Measurements from ENCODE around the gene YWHAE. TPM values are rescaled to one million over a fixed set of nuclear protein-coding genes. Genes with fewer than 3 reads are reported as not detected.
"Not testable (repeated sequence)": the region's sequence is repeated elsewhere in the genome, so short reads cannot be mapped to it uniquely, and the experiment has no call there.

YWHAE gene
- total RNA-seq, 1 experiment from 2014 or later, result 210 TPM

- H3K9ac ChIP-seq (ENCODE audit: low read length), result no peak overlapping the region
- H3K79me2 ChIP-seq (ENCODE audit: low read length), result peaks cover 33% of the 10 kb centered on the region
- TSS peak; percentile 32 for BruUV-seq (replicated peaks)
These were observed 21.0 kb upstream of the YWHAE start for GRCh38 chr17:1420981-1421380.

GRCh38 chr17:1420163-1420562 lies 20.1 kb upstream of the YWHAE start:
- BruUV-seq (replicated peaks), result no TSS peak
- no peak for DNase-seq
- Histone ChIP-seq H3K79me2 (ENCODE audit: low read length) (peaks cover 26% of the 10 kb centered on the region), H3K27ac (ENCODE audit: low read length) (no peak overlapping the region), H3K9ac (ENCODE audit: low read length) (no peak overlapping the region), H3K4me1 (ENCODE audit: insufficient read depth, low read length) (peaks cover 17% of the 10 kb centered on the region), H2AFZ (ENCODE audit: low read length) (no peak overlapping the region), H3K27me3 (ENCODE audit: low read length) (no peaks in the 10 kb centered on the region), H3K9me3 (ENCODE audit: low read length) (no peaks in the 10 kb centered on the region), H3K4me2 (ENCODE audit: low read length) (no peak overlapping the region), H4K20me1 (ENCODE audit: low read length) (no peaks in the 10 kb centered on the region), H3K4me3 (ENCODE audit: low read length) (no peak overlapping the region), H3K36me3 (ENCODE audit: low read depth, low read length) (peaks cover 14% of the 10 kb centered on the region), H3K9me2 (replicated peaks; ENCODE audit: low read length) (no peaks in the 10 kb centered on the region), H3F3A (ENCODE audit: low read length, unreplicated experiment) (peaks cover 3% of the 10 kb centered on the region)
- TF ChIP-seq CTCF (conservative IDR thresholded peaks at IDR 0.05; ENCODE audit: low read depth, low read length), result no peak
- no peak for TF ChIP-seq EZH2 (IDR thresholded peaks at IDR 0.05; ENCODE audit: low read length, unreplicated experiment)
- TF ChIP-seq EZH2phosphoT487 (IDR thresholded peaks at IDR 0.05; ENCODE audit: borderline replicate concordance, low read length), result no peak
- CTCF ChIA-PET, result no interaction called here
- ATAC-seq, result no peak
- intact Hi-C loops (cut with micrococcal nuclease), result loop anchor here (10.0 kb wide), 1 partner anchor 55 kb away; no protein-coding TSS in a partner anchor
- POLR2A ChIA-PET (ENCODE audit: unreplicated experiment), result no interaction called here

More at GRCh38 chr17:1420981-1421380, 21.0 kb upstream of the YWHAE start:
- TF ChIP-seq EZH2phosphoT487 (IDR thresholded peaks at IDR 0.05; ENCODE audit: borderline replicate concordance, low read length) (no peak), EZH2 (IDR thresholded peaks at IDR 0.05; ENCODE audit: low read length, unreplicated experiment) (no peak), CTCF (conservative IDR thresholded peaks at IDR 0.05; ENCODE audit: low read depth, low read length) (no peak)
- no peak overlapping the region for H3K4me2 ChIP-seq (ENCODE audit: low read length)
- CTCF ChIA-PET, result no interaction called here
- ATAC-seq (no peak), DNase-seq (no peak)
- peaks cover 14% of the 10 kb centered on the region for H3K36me3 ChIP-seq (ENCODE audit: low read depth, low read length)
- no peaks in the 10 kb centered on the region for H4K20me1 ChIP-seq (ENCODE audit: low read length)
- no peaks in the 10 kb centered on the region for H3K9me2 ChIP-seq (replicated peaks; ENCODE audit: low read length)
- intact Hi-C loops (cut with micrococcal nuclease), result loop anchor here (10.0 kb wide), 1 partner anchor 56 kb away; no protein-coding TSS in a partner anchor
- no peak overlapping the region for H3K4me3 ChIP-seq (ENCODE audit: low read length)
- H3K4me1 ChIP-seq (ENCODE audit: insufficient read depth, low read length), result peaks cover 17% of the 10 kb centered on the region
- H2AFZ ChIP-seq (ENCODE audit: low read length), result no peak overlapping the region
- H3K9me3 ChIP-seq (ENCODE audit: low read length), result no peaks in the 10 kb centered on the region
- POLR2A ChIA-PET (ENCODE audit: unreplicated experiment), result no interaction called here
- no peak overlapping the region for H3K27ac ChIP-seq (ENCODE audit: low read length)
- peaks cover 3% of the 10 kb centered on the region for H3F3A ChIP-seq (ENCODE audit: low read length, unreplicated experiment)
- H3K27me3 ChIP-seq (ENCODE audit: low read length), result no peaks in the 10 kb centered on the region

- BruUV-seq (replicated peaks); H4K20me1 ChIP-seq (ENCODE audit: low read length); H3K4me2 ChIP-seq (ENCODE audit: low read length); H2AFZ ChIP-seq (ENCODE audit: low read length); POLR2A ChIA-PET (ENCODE audit: unreplicated experiment); CTCF ChIA-PET; H3K9me2 ChIP-seq (replicated peaks; ENCODE audit: low read length); H3K9me3 ChIP-seq (ENCODE audit: low read length); H3F3A ChIP-seq (ENCODE audit: low read length, unreplicated experiment); ATAC-seq; intact Hi-C loops (cut with micrococcal nuclease); DNase-seq; H3K4me3 ChIP-seq (ENCODE audit: low read length); H3K9ac ChIP-seq (ENCODE audit: low read length); H3K27me3 ChIP-seq (ENCODE audit: low read length); H3K27ac ChIP-seq (ENCODE audit: low read length): not testable (repeated sequence)
- H3K36me3 ChIP-seq (ENCODE audit: low read depth, low read length), result peaks cover 14% of the 10 kb centered on the region
- H3K4me1 ChIP-seq (ENCODE audit: insufficient read depth, low read length), result peaks cover 14% of the 10 kb centered on the region
- H3K79me2 ChIP-seq (ENCODE audit: low read length), result peaks cover 20% of the 10 kb centered on the region
These were observed 18.5 kb upstream of the YWHAE start for GRCh38 chr17:1418476-1418875.

All from PC-3 (cell line).